Measurements from ENCODE around the gene PPP2R2C. TPM values are rescaled to one million over a fixed set of nuclear protein-coding genes. Genes with fewer than 3 reads are reported as not detected.

PPP2R2C gene
- polyA plus RNA-seq, 1 donor from 2014 or later, result 34.4 TPM

DNA sequence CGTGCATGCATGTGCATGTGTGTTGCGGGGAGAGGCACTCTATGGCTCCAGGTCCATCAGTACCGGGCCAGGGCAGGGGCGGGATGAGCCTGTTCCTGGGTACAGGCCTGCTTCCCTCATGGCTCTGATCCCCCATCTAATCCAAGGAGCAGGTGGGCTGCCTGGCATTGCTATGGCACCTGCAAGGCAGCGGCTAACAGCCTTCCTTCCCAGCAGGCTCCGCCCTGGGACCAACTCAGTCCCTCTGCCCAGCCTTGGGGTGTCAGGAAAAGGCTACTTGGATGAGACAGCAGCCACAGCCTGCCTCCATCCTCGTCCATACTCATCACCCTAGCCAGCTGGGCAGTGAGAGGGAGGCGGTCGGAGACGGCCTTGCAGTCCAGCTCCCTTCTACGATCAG is 46.5 kb downstream of the PPP2R2C start:
- Histone ChIP-seq H3K9me3 (ENCODE audit: low read length) (no peaks in the 10 kb centered on the region), H3K9ac (ENCODE audit: low read length) (no peak overlapping the region), H3K4me3 (ENCODE audit: low read length) (no peak overlapping the region), H3K9me2 (ENCODE audit: insufficient read depth, low read length) (no peaks in the 10 kb centered on the region), H3K27ac (ENCODE audit: low read length) (no peak overlapping the region), H3K4me2 (ENCODE audit: low read length) (no peak overlapping the region), H2AFZ (ENCODE audit: low read depth, low read length) (no peak overlapping the region), H3F3A (ENCODE audit: insufficient read depth, low read length, poor library complexity, severe bottlenecking) (no peaks in the 10 kb centered on the region), H3K27me3 (ENCODE audit: insufficient read depth, low read depth, low read length) (no peaks in the 10 kb centered on the region), H3K79me2 (replicated peaks; ENCODE audit: insufficient read depth, low read length) (no peaks in the 10 kb centered on the region), H4K20me1 (ENCODE audit: insufficient read depth) (no peaks in the 10 kb centered on the region), H3K36me3 (ENCODE audit: insufficient read depth, low read length) (no peaks in the 10 kb centered on the region)
- TF ChIP-seq RAD21 (conservative IDR thresholded peaks at IDR 0.05) (no peak), POLR2AphosphoS5 (IDR thresholded peaks at IDR 0.05) (no peak), EP300 (conservative IDR thresholded peaks at IDR 0.05; ENCODE audit: poor library complexity, severe bottlenecking) (no peak), REST (IDR thresholded peaks at IDR 0.05; ENCODE audit: borderline replicate concordance) (no peak), EZH2 (IDR thresholded peaks at IDR 0.05; ENCODE audit: borderline replicate concordance, insufficient read depth, low read length, poor library complexity, severe bottlenecking) (no peak), TAF1 (IDR thresholded peaks at IDR 0.05; ENCODE audit: low read depth) (no peak), SMC3 (conservative IDR thresholded peaks at IDR 0.05; ENCODE audit: poor library complexity) (no peak), CTCF (IDR thresholded peaks at IDR 0.05; ENCODE audit: poor library complexity, severe bottlenecking) (no peak), MXI1 (conservative IDR thresholded peaks at IDR 0.05; ENCODE audit: poor library complexity, severe bottlenecking) (no peak)

- no peaks in the 10 kb centered on the region for H3K9me2 ChIP-seq (ENCODE audit: insufficient read depth, low read length)
- no peak overlapping the region for H3K27ac ChIP-seq (ENCODE audit: low read length)
- no peaks in the 10 kb centered on the region for H3K9me3 ChIP-seq (ENCODE audit: low read length)
- TF ChIP-seq MXI1 (conservative IDR thresholded peaks at IDR 0.05; ENCODE audit: poor library complexity, severe bottlenecking), result no peak
- TF ChIP-seq SMC3 (conservative IDR thresholded peaks at IDR 0.05; ENCODE audit: poor library complexity), result no peak
- TF ChIP-seq POLR2AphosphoS5 (IDR thresholded peaks at IDR 0.05), result no peak
- TF ChIP-seq EZH2 (IDR thresholded peaks at IDR 0.05; ENCODE audit: borderline replicate concordance, insufficient read depth, low read length, poor library complexity, severe bottlenecking), result no peak
- TF ChIP-seq TAF1 (IDR thresholded peaks at IDR 0.05; ENCODE audit: low read depth), result no peak
- no peak for TF ChIP-seq REST (IDR thresholded peaks at IDR 0.05; ENCODE audit: borderline replicate concordance)
- TF ChIP-seq EP300 (conservative IDR thresholded peaks at IDR 0.05; ENCODE audit: poor library complexity, severe bottlenecking), result no peak
- TF ChIP-seq CTCF (IDR thresholded peaks at IDR 0.05; ENCODE audit: poor library complexity, severe bottlenecking), result no peak
- TF ChIP-seq RAD21 (conservative IDR thresholded peaks at IDR 0.05), result no peak
- H3K36me3 ChIP-seq (ENCODE audit: insufficient read depth, low read length), result no peaks in the 10 kb centered on the region
- H3F3A ChIP-seq (ENCODE audit: insufficient read depth, low read length, poor library complexity, severe bottlenecking), result no peaks in the 10 kb centered on the region
- no peak overlapping the region for H2AFZ ChIP-seq (ENCODE audit: low read depth, low read length)
- no peaks in the 10 kb centered on the region for H3K27me3 ChIP-seq (ENCODE audit: insufficient read depth, low read depth, low read length)
- H3K9ac ChIP-seq (ENCODE audit: low read length), result no peak overlapping the region
- no peak overlapping the region for H3K4me3 ChIP-seq (ENCODE audit: low read length)
- H3K4me2 ChIP-seq (ENCODE audit: low read length), result no peak overlapping the region
- H4K20me1 ChIP-seq (ENCODE audit: insufficient read depth), result no peaks in the 10 kb centered on the region
- no peaks in the 10 kb centered on the region for H3K79me2 ChIP-seq (replicated peaks; ENCODE audit: insufficient read depth, low read length)
These were observed 47.1 kb downstream of the PPP2R2C start for GRCh38 chr4:6425336-6425735.
